HepG2 (cell line): Measurements from ENCODE around the gene RPAP2. TPM values are rescaled to one million over a fixed set of nuclear protein-coding genes. Genes with fewer than 3 reads are reported as not detected.
"Not testable (repeated sequence)": the region's sequence is repeated elsewhere in the genome, so short reads cannot be mapped to it uniquely, and the experiment has no call there.

ENCODE experiments used
- ATAC-seq: fragments of 200-7000 bp; cut with Tn5 transposase; 3 replicates; pipeline ENCODE4 v1.9.1; 2020; ENCODE audit warnings: mild to moderate bottlenecking, moderate library complexity
- BruUV-seq: library from RNA; stranded (reverse); fragments of 400-500 nt; replicated peaks from 2 replicates; lab custom pipeline; 2021; lab: Mats Ljungman, UMichigan
- CTCF ChIA-PET: fragments of 300-600 bp; formaldehyde crosslinking; extraction: SDS; loops from one replicate; lab custom pipeline; 2021; ENCODE audit warnings: low total read pairs, inconsistent platforms, low intra/inter-chr PET ratio; lab: Yijun Ruan, JAX
- POLR2A ChIA-PET: fragments of 350-600 bp; sonication (Branson Sonifier 250); formaldehyde crosslinking; loops from one replicate; lab custom pipeline; 2020; ENCODE audit warnings: antibody characterized with exemption, inconsistent platforms; lab: Yijun Ruan, JAX
- DNase-seq: peaks from one replicate; pipeline ENCODE4 v3.0.0-alpha.2; 2015; ENCODE audit warnings: low spot score
- FAIRE-seq: peaks from 3 replicates; lab custom pipeline; 2011; peaks lifted over from hg19 to GRCh38; lab: Jason Lieb, UNC
- H2AFZ ChIP-seq: one replicate; pipeline ENCODE4 v1.6.1; 2011; ENCODE audit warnings: low read length, inconsistent platforms
- H3K27ac ChIP-seq: fragments of 300-600 bp; 3 replicates; pipeline ENCODE4 v1.8.0; 2011; ENCODE audit warnings: mixed run types, mild to moderate bottlenecking, mixed read lengths, low read length, inconsistent platforms; ENCODE audit not compliant: insufficient read depth; ENCODE audit errors: extremely low read length
- H3K27me3 ChIP-seq, 2 experiments: fragments of 200-600 bp in 1 of 2; 2 replicates in 1 of 2; 3 replicates in 1 of 2; pipeline versions ENCODE4 v1.6.0 to v1.8.0; 2011; ENCODE audit warnings: low read length in 2 of 2, mild to moderate bottlenecking in 2 of 2, moderate library complexity in 2 of 2, inconsistent platforms in 1 of 2; ENCODE audit not compliant: insufficient read depth in 2 of 2, control insufficient read depth in 1 of 2
- H3K36me3 ChIP-seq, 2 experiments: fragments of 200-600 bp in 1 of 2; replicated peaks in 1 of 2; 2 replicates in 1 of 2; 3 replicates in 1 of 2; pipeline versions ENCODE4 v1.5.1 to v1.8.0; 2011; ENCODE audit warnings: low read length in 2 of 2, inconsistent platforms in 1 of 2; ENCODE audit not compliant: insufficient read depth in 2 of 2, control insufficient read depth in 1 of 2
- H3K4me1 ChIP-seq: 2 replicates; pipeline ENCODE4 v1.5.1; 2012; ENCODE audit warnings: low read length, inconsistent platforms; ENCODE audit not compliant: insufficient read depth
- H3K4me2 ChIP-seq: 2 replicates; pipeline ENCODE4 v1.6.0; 2011; ENCODE audit warnings: low read depth, low read length, inconsistent platforms
- H3K4me3 ChIP-seq, 3 experiments: fragments of 200-600 bp in 1 of 3; sonication (generic), shearing (Covaris generic) in 1 of 3; replicated peaks in 1 of 3; 2 replicates each; pipeline ENCODE4 v1.5.1; 2011 to 2016; ENCODE audit warnings: low read length in 3 of 3, inconsistent platforms in 2 of 3, low read depth in 2 of 3, mild to moderate bottlenecking in 2 of 3, control low read depth in 1 of 3, mixed read lengths in 1 of 3; ENCODE audit not compliant: insufficient read depth in 1 of 3
- H3K79me2 ChIP-seq: one replicate; pipeline ENCODE4 v1.6.1; 2011; ENCODE audit warnings: low read length, inconsistent platforms; ENCODE audit not compliant: insufficient read depth
- H3K9ac ChIP-seq: 2 replicates; pipeline ENCODE4 v1.6.0; 2011; ENCODE audit warnings: mild to moderate bottlenecking, low read depth, low read length, inconsistent platforms; ENCODE audit not compliant: insufficient read depth
- H3K9me3 ChIP-seq: 2 replicates; pipeline ENCODE4 v1.5.1; 2012; ENCODE audit warnings: mild to moderate bottlenecking, low read length
- H4K20me1 ChIP-seq: 2 replicates; pipeline ENCODE4 v1.6.0; 2011; ENCODE audit warnings: inconsistent platforms, mild to moderate bottlenecking, low read length, moderate library complexity; ENCODE audit not compliant: insufficient read depth
- ATF6 ChIP-seq: sonication (generic); formaldehyde crosslinking; conservative IDR thresholded peaks from 2 replicates; pipeline ENCODE4 v1.4.0; 2020; ENCODE audit warnings: missing genetic modification reagents
- FOXO1 ChIP-seq: sonication (generic); formaldehyde crosslinking; IDR thresholded peaks from 2 replicates; pipeline ENCODE4 v1.4.0; 2020; ENCODE audit warnings: missing genetic modification reagents
- ONECUT2 ChIP-seq: sonication (generic); formaldehyde crosslinking; IDR thresholded peaks from 2 replicates; pipeline ENCODE4 v1.4.0; 2020; ENCODE audit warnings: missing genetic modification reagents
- PRPF4 ChIP-seq: fragments of 200-400 bp; formaldehyde crosslinking; IDR thresholded peaks from 2 replicates; pipeline ENCODE4 v1.6.1; 2016; ENCODE audit warnings: low read length, low read depth; ENCODE audit not compliant: poor library complexity, severe bottlenecking
- SOX13 ChIP-seq, 3 experiments: fragments of 450-650 bp in 1 of 3; sonication (generic) in 1 of 3; formaldehyde crosslinking in 1 of 3; IDR thresholded peaks in 2 of 3; conservative IDR thresholded peaks in 1 of 3; 2 replicates each; pipeline versions ENCODE4 v1.5.0 to v1.6.1; 2016 to 2020; ENCODE audit warnings: antibody characterized with exemption in 1 of 3, mild to moderate bottlenecking in 1 of 3, missing compliant biosample characterization in 1 of 3, missing genetic modification reagents in 1 of 3, moderate library complexity in 1 of 3
- TCF7L2 ChIP-seq: IDR thresholded peaks from 2 replicates; pipeline ENCODE4 v1.6.1; 2011; ENCODE audit warnings: mild to moderate bottlenecking, low read depth, low read length, moderate library complexity
- TIGD3 ChIP-seq: sonication (generic); formaldehyde crosslinking; IDR thresholded peaks from 2 replicates; pipeline ENCODE4 v1.5.1; 2020; ENCODE audit warnings: mild to moderate bottlenecking, missing genetic modification reagents, borderline replicate concordance
- ZNF768 ChIP-seq: sonication (generic); formaldehyde crosslinking; IDR thresholded peaks from 2 replicates; pipeline ENCODE4 v1.4.0; 2020; ENCODE audit warnings: missing genetic modification reagents
- WGBS: methylation state at CpG from one replicate; pipeline ENCODE4 v1.1.6; 2017; ENCODE audit warnings: low lambda C conversion rate; 5-methylcytosine and 5-hydroxymethylcytosine counted together
- in situ Hi-C: cut with HindIII; loops from 2 replicates; pipeline ENCODE4 v1.10.0; 2017; ENCODE audit warnings: low pct_unique_long_range_greater_than_20kb; ENCODE audit not compliant: extremely low pct_ligation_motif_present
- intact Hi-C: fragments of 100-400 bp; cut with micrococcal nuclease; formaldehyde crosslinking; loops from one replicate; pipeline ENCODE4 v1.10.0; 2022; ENCODE audit not compliant: unreplicated experiment
- polyA plus RNA-seq, 8 experiments: library from polyadenylated mRNA; depleted of rRNA in 3 of 8; stranded (reverse) in 7 of 8; unstranded in 1 of 8; fragments of >200 nt; fragmentation: Illumina TruSeq in 4 of 8; extraction: Trizol in 4 of 8; gene quantifications; 2 replicates each; pipeline versions ENCODE4 v1.2.1 to v1.2.3, GENCODE V29; 2011 to 2016; ENCODE audit warnings: low read depth in 4 of 8, missing spikeins in 1 of 8, mixed read lengths in 1 of 8; ENCODE audit not compliant: insufficient read depth in 1 of 8
- total RNA-seq, 5 experiments: library from RNA; depleted of rRNA; stranded (reverse); fragments of >200 nt; fragmentation: Illumina TruSeq; extraction: Trizol; gene quantifications; 2 replicates each; pipeline ENCODE4 v1.2.3, GENCODE V29; 2016; ENCODE audit warnings: low read depth in 1 of 5
- TF ChIP-seq, protein P1 (sequence below): sonication (generic); formaldehyde crosslinking; IDR thresholded peaks from 2 replicates; pipeline ENCODE4 v1.5.0; 2020; ENCODE audit warnings: missing genetic modification reagents

The RPAP2 gene
- total and polyA plus RNA-seq, 2 of the 13 experiments (the other 11 are each of a cell fraction or from before 2014, with no cell fraction given), result 10.0 to 34.8 TPM

DNA sequence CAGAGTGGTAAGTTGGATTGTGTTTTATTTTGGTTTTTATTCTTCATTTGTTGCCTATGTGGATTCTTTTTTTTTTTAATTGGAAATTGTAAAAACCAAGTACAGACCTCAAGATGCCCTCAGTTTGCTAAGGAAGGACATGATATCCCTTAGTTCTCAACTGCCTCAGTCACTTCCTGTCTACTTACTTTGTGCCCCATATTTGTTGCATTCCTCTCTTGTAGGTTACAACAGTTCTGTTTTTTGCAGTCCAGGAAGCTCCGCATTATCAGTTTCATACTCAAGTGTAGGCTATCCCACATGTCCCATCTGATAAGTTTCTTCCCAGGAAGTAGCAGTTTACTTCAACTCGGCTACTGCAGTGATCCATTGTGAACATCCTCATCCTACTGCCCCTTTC, 82.0 kb downstream of the RPAP2 start:
- Histone ChIP-seq H3K9ac (no peak overlapping the region), H3K4me1 (no peaks in the 10 kb centered on the region), H3K9me3 (no peaks in the 10 kb centered on the region), H3K27ac (no peak overlapping the region), H3K36me3 (peaks cover 3 to 8% of the 10 kb centered on the region in 2 experiments; a peak in 2 of 5 replicates), H3K79me2 (no peaks in the 10 kb centered on the region), H3K4me2 (no peak overlapping the region), H2AFZ (no peak overlapping the region), H4K20me1 (no peaks in the 10 kb centered on the region)
- in situ Hi-C loops (no loop called here), intact Hi-C loops (no loop called here)
- BruUV-seq, result no TSS peak
- ATAC-seq, result no peak
- CTCF ChIA-PET, result no interaction called here
- no peak for TF ChIP-seq TIGD3 (CRISPR knock-in tag)
- TF ChIP-seq, protein P1, sequence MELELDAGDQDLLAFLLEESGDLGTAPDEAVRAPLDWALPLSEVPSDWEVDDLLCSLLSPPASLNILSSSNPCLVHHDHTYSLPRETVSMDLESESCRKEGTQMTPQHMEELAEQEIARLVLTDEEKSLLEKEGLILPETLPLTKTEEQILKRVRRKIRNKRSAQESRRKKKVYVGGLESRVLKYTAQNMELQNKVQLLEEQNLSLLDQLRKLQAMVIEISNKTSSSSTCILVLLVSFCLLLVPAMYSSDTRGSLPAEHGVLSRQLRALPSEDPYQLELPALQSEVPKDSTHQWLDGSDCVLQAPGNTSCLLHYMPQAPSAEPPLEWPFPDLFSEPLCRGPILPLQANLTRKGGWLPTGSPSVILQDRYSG (CRISPR knock-in tag), result no peak
- no peak for TF ChIP-seq ATF6 (CRISPR knock-in tag)
- TF ChIP-seq SOX13 (IDR thresholded peaks at IDR 0.05), result no peak
- no peak for TF ChIP-seq SOX13 (CRISPR knock-in tag; conservative IDR thresholded peaks at IDR 0.05 in 1 of 2, IDR thresholded peaks at IDR 0.05 in 1 of 2)
- TF ChIP-seq FOXO1, result no peak
- TF ChIP-seq ONECUT2 (CRISPR knock-in tag), result no peak
- TF ChIP-seq ZNF768, result no peak
- TF ChIP-seq PRPF4, result no peak
- no peak for TF ChIP-seq TCF7L2
- TF ChIP-seq, all 625 proteins: peak for 0
- no peaks in the 10 kb centered on the region for H3K27me3 ChIP-seq
- WGBS, result 95% methylated on average over 2 of the region's 2 CpGs
- no peak for DNase-seq
- POLR2A ChIA-PET, result no interaction called here
- FAIRE-seq, result no peak
- no peak overlapping the region for H3K4me3 ChIP-seq

- H3K4me3 ChIP-seq, H3K9ac ChIP-seq, H3K27ac ChIP-seq, H3K4me2 ChIP-seq, ATAC-seq, H3K36me3 ChIP-seq, POLR2A ChIA-PET, BruUV-seq, FAIRE-seq, H2AFZ ChIP-seq, in situ Hi-C loops, intact Hi-C loops, H4K20me1 ChIP-seq, H3K9me3 ChIP-seq, DNase-seq, H3K27me3 ChIP-seq, CTCF ChIA-PET, H3K79me2 ChIP-seq, H3K4me1 ChIP-seq: not testable (repeated sequence)
- WGBS, result 98% methylated on average over 4 of the region's 4 CpGs
These were observed 95.1 kb downstream of the RPAP2 start for GRCh38 chr1:92393966-92394365.
